ENCODE data around the gene ZBTB16.
A peak's percentile ranks its signal among the peaks of the same experiment; 100 is the strongest.

The ZBTB16 gene

GRCh38 chr11:114082415-114082748, 22.9 kb downstream of the ZBTB16 start:
- DNase-seq (ENCODE audit: low spot score) = no peak
- in situ Hi-C loops (cut with MboI; ENCODE audit: low sequenced_read_pairs, unreplicated experiment) = no loop called here

GRCh38 chr11:114082767-114083181, 23.3 kb downstream of the ZBTB16 start:
- in situ Hi-C loops (cut with MboI; ENCODE audit: low sequenced_read_pairs, unreplicated experiment) = no loop called here
- peak; percentile 9 for DNase-seq (ENCODE audit: low spot score)
- no peak for TF ChIP-seq CTCF (IDR thresholded peaks at IDR 0.05; ENCODE audit: borderline replicate concordance, control extremely low read depth, extremely low read depth, insufficient read depth, missing control alignments)

More at GRCh38 chr11:114082415-114082748, 22.9 kb downstream of the ZBTB16 start:
- TF ChIP-seq CTCF (IDR thresholded peaks at IDR 0.05; ENCODE audit: borderline replicate concordance, control extremely low read depth, extremely low read depth, insufficient read depth, missing control alignments) = no peak

- peak; percentile 15 for DNase-seq (ENCODE audit: low spot score)
- no peak for TF ChIP-seq CTCF (IDR thresholded peaks at IDR 0.05; ENCODE audit: borderline replicate concordance, control extremely low read depth, extremely low read depth, insufficient read depth, missing control alignments)
- in situ Hi-C loops (cut with MboI; ENCODE audit: low sequenced_read_pairs, unreplicated experiment) = no loop called here
These were observed 24.1 kb downstream of the ZBTB16 start for GRCh38 chr11:114083391-114084252.

- no peak for DNase-seq (ENCODE audit: low spot score)
- no peak for TF ChIP-seq CTCF (IDR thresholded peaks at IDR 0.05; ENCODE audit: borderline replicate concordance, control extremely low read depth, extremely low read depth, insufficient read depth, missing control alignments)
- in situ Hi-C loops (cut with MboI; ENCODE audit: low sequenced_read_pairs, unreplicated experiment) = no loop called here
These were observed 24.9 kb downstream of the ZBTB16 start for GRCh38 chr11:114084414-114084813.

- no peak for TF ChIP-seq CTCF (IDR thresholded peaks at IDR 0.05; ENCODE audit: borderline replicate concordance, control extremely low read depth, extremely low read depth, insufficient read depth, missing control alignments)
- DNase-seq (ENCODE audit: low spot score) = no peak
- in situ Hi-C loops (cut with MboI; ENCODE audit: low sequenced_read_pairs, unreplicated experiment) = no loop called here
These were observed 26.7 kb downstream of the ZBTB16 start for GRCh38 chr11:114085965-114086793.

GRCh38 chr11:114087025-114087424, 27.5 kb downstream of the ZBTB16 start:
- in situ Hi-C loops (cut with MboI; ENCODE audit: low sequenced_read_pairs, unreplicated experiment) = no loop called here
- TF ChIP-seq CTCF (IDR thresholded peaks at IDR 0.05; ENCODE audit: borderline replicate concordance, control extremely low read depth, extremely low read depth, insufficient read depth, missing control alignments) = no peak
- peak; percentile 3 for DNase-seq (ENCODE audit: low spot score)

Measured in GM13976 (cell line).